Left ventricle myocardium inferior (tissue), 1 donor: ENCODE results near the gene TMEM131L. TPM values are rescaled to one million over a fixed set of nuclear protein-coding genes. Genes with fewer than 3 reads are reported as not detected.

ENCODE experiments used
- DNase-seq: peaks from one replicate; pipeline ENCODE4 v3.0.0-alpha.2; 2020
- H3K27ac ChIP-seq: fragments of 200-600 bp; replicated peaks from 2 replicates; pipeline ENCODE4 v1.8.0; 2021
- H3K27me3 ChIP-seq: fragments of 200-600 bp; 2 replicates; pipeline ENCODE4 v1.8.0; 2021; ENCODE audit warnings: low read depth
- H3K36me3 ChIP-seq: fragments of 200-600 bp; 2 replicates; pipeline ENCODE4 v1.8.0; 2021
- H3K4me1 ChIP-seq: fragments of 200-600 bp; 2 replicates; pipeline ENCODE4 v1.8.0; 2021
- H3K4me3 ChIP-seq: fragments of 200-600 bp; 2 replicates; pipeline ENCODE4 v1.8.0; 2021; ENCODE audit warnings: mild to moderate bottlenecking, moderate library complexity
- H3K9me3 ChIP-seq: fragments of 200-600 bp; replicated peaks from 2 replicates; pipeline ENCODE4 v1.8.0; 2021
- CTCF ChIP-seq: fragments of 200-600 bp; IDR thresholded peaks from 2 replicates; pipeline ENCODE4 v1.8.0; 2021; ENCODE audit warnings: antibody characterized with exemption, mild to moderate bottlenecking, borderline replicate concordance
- intact Hi-C: fragments of 100-400 bp; cut with micrococcal nuclease; formaldehyde crosslinking; loops from one replicate; pipeline ENCODE4 v1.11.0; 2022
- total RNA-seq: library from RNA; stranded (reverse); fragmentation: NEBNext Ultra II Directional; extraction: Animal tissue kit (Norgen Biotek cat#: 25700); gene quantifications from one replicate; pipeline ENCODE4 v1.2.1, GENCODE V29; 2021
- donor health status: DM: no; HTN: yes; CAD: no; lungs with severe emphysema.

The TMEM131L gene
- total RNA-seq, 1 donor from 2014 or later = 14.9 TPM

DNA sequence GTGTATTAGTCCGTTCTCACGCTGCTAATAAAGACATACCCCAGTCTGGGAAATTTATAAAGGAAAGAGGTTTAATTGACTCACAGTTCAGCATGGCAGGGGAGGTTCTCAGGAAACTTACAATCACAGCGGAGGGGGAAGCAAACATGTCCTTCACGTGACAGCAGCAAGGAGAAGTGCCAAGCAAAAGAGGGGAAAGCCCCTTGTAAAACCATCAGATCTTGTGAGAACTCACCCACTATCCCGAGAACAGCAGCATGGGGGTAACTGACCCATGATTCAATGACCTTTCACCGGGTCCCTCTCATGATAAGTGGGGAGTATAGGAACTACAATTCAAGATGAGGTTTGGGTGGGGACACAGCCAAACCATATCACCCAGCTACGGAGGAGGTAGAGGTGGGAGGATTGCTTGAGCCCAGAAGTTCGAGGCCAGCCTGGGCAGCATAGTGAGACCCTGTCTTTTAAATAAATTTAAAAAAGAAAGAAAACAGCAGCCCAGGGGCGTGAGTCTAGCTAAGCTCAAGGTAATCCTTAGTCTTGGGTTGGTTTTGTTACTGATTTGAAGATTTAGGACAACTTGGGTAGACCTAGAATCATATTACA is 46.4 kb upstream of the TMEM131L start:
- H3K9me3 ChIP-seq = no peaks in the 10 kb centered on the region
- no peaks in the 10 kb centered on the region for H3K4me1 ChIP-seq
- H3K27me3 ChIP-seq = no peaks in the 10 kb centered on the region
- intact Hi-C loops = no loop called here
- DNase-seq = no peak
- no peaks in the 10 kb centered on the region for H3K36me3 ChIP-seq
- H3K27ac ChIP-seq = no peak overlapping the region
- TF ChIP-seq CTCF = no peak
- H3K4me3 ChIP-seq = no peak overlapping the region

- intact Hi-C loops = no loop called here
Observed at GRCh38 chr4:153420361-153420760, 45.8 kb upstream of the TMEM131L start.

DNA sequence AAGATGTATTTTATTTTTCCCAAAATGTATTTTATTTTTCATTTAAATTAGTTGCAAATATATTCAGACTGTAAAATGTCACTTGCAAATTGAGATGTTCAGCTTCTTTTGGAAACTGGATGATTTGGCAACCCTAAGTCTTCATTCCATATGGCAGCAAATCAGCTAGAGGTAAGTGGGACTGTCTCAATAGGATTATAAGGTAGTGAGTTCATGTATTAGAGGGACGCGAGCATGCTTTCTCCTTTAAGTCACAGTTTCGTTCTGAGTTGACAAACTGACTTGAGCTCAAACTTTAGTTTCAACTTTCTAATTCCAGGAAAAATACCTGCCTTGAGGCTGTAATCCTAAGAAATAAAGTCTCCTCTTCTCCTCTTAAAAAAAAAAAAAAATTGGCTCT is 44.2 kb upstream of the TMEM131L start:
- H3K27ac ChIP-seq = no peak overlapping the region
- intact Hi-C loops = no loop called here
- H3K36me3 ChIP-seq = no peaks in the 10 kb centered on the region
- H3K9me3 ChIP-seq = no peaks in the 10 kb centered on the region
- DNase-seq = no peak
- H3K4me3 ChIP-seq = no peak overlapping the region
- H3K4me1 ChIP-seq = no peaks in the 10 kb centered on the region
- TF ChIP-seq CTCF = no peak
- no peaks in the 10 kb centered on the region for H3K27me3 ChIP-seq

More at GRCh38 chr4:153420361-153420760, 45.8 kb upstream of the TMEM131L start:
- Histone ChIP-seq H3K4me3 (no peak overlapping the region), H3K9me3 (no peaks in the 10 kb centered on the region), H3K27me3 (no peaks in the 10 kb centered on the region), H3K36me3 (no peaks in the 10 kb centered on the region), H3K27ac (no peak overlapping the region), H3K4me1 (no peaks in the 10 kb centered on the region)
- no peak for DNase-seq
- TF ChIP-seq CTCF = no peak

DNA sequence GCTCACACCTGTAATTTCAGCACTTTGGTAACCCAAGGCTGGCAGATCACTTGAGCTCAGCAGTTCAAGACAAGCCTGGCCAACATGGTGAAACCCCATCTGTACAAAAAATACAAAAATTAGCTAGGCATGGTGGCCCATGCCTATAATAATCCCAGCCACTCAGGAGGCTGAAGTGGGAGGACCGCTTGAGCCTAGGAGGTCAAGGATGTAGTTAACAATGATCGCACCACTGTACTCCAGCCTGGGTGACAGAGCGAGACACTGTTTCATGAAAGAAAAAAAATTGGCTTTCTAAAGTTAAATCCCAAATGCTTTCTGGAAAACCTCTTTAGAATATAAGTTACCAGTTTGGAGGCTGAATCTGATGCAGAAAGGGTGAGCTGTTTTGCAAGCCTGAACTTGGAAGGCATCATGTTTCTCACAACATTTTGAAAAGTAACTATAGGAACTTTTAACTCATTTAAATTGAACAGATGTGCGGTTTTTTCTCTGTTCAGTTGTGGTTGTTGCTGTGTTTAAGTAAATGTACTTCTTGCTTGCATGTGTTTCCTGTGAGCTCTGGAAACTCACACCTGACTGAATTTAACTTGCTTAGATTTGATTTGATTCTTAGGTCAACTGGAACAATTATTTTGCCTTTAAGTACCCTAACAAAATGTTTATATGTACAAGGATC is 39.8 kb upstream of the TMEM131L start:
- no peak overlapping the region for H3K27ac ChIP-seq
- H3K9me3 ChIP-seq = no peaks in the 10 kb centered on the region
- DNase-seq = no peak
- no peaks in the 10 kb centered on the region for H3K27me3 ChIP-seq
- no peaks in the 10 kb centered on the region for H3K36me3 ChIP-seq
- intact Hi-C loops = no loop called here
- H3K4me3 ChIP-seq = no peak overlapping the region
- no peaks in the 10 kb centered on the region for H3K4me1 ChIP-seq
- TF ChIP-seq CTCF = no peak

GRCh38 chr4:153427363-153428071 is 38.6 kb upstream of the TMEM131L start:
- DNase-seq = no peak
- Histone ChIP-seq H3K27ac (no peak overlapping the region), H3K4me3 (no peak overlapping the region), H3K36me3 (no peaks in the 10 kb centered on the region), H3K27me3 (no peaks in the 10 kb centered on the region), H3K4me1 (no peaks in the 10 kb centered on the region), H3K9me3 (no peaks in the 10 kb centered on the region)
- intact Hi-C loops = no loop called here
- TF ChIP-seq CTCF = no peak
